ENCODE data around the gene FGF22.

DNA sequence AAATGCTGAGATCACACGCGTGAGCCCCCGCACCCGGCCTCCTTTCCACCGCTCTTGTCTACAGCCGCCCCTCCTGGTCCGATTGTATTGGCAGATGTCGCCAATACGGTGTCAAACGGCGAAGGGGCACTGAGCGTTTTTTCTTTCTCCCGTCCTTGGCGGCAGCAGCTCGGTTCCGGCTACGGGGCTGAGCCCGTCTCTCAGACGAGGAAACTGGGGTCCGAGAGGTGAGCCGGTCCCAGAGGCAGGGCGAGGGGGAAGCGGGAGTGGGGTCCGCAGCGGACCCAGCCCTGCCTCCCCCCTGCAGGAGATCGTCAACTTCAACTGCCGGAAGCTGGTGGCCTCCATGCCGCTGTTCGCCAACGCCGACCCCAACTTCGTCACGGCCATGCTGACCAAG lies 26.7 kb upstream of the FGF22 start:
- TF ChIP-seq POLR2AphosphoS5 (IDR thresholded peaks at IDR 0.05; ENCODE audit: borderline replicate concordance, low read depth, low read length) (no peak), EZH2 (IDR thresholded peaks at IDR 0.05) (no peak), FOXP2 (optimal IDR thresholded peaks at IDR 0.05; ENCODE audit: control extremely low read depth, extremely low read length, insufficient read depth) (no peak)

Data from SK-N-MC (cell line).